ENCODE measurements around the gene MAGED2. TPM values are rescaled to one million over a fixed set of nuclear protein-coding genes. Genes with fewer than 3 reads are reported as not detected.

MAGED2 gene
- total and polyA plus RNA-seq, 9 of the 15 experiments (the other 6 are each of a cell fraction or from before 2014, with no cell fraction given): 19.7 to 49.1 (median 23.1) TPM

DNA sequence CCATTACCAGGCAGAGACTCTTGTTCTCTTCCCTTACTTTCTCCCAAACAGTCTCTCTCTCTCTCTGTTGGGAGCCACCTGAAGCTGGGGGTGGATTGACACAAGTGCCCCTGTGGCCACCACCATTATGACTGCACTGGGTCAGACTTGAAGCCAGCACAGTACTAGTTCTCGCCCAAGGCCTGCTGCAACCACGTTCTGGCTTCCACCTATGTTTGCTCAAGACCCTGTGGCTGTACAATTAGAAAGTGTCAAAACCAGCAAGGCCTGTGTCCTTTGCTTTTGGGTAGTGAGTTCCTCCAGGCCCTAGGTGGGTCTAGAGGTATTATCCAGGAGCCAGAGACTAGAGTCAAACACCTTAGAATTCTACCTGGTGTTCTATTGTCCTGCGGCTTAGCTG, 31.0 kb downstream of the MAGED2 start:
- Histone ChIP-seq H3K9me1 (ENCODE audit: control insufficient read depth, insufficient read depth, low read length) (no peaks in the 10 kb centered on the region), H3K79me2 (ENCODE audit: control insufficient read depth, insufficient read depth, low read length) (no peaks in the 10 kb centered on the region), H3K4me2 (ENCODE audit: insufficient read depth, low read length) (no peak overlapping the region), H3K9me3 (replicated peaks; ENCODE audit: control insufficient read depth, insufficient read depth, low read depth, low read length) (no peaks in the 10 kb centered on the region), H3K4me3 (no peak overlapping the region), H3K9ac (ENCODE audit: insufficient read depth in 1 of 2, low read depth in 2 of 2, low read length in 2 of 2) (no peak overlapping the region), H3K27ac (ENCODE audit: extremely low read depth, low read depth, low read length) (no peak overlapping the region), H3K4me1 (replicated peaks in 1 of 2; ENCODE audit: control insufficient read depth in 2 of 2, insufficient read depth in 2 of 2, low read length in 2 of 2) (no peaks in the 10 kb centered on the region), H3K27me3 (ENCODE audit: control insufficient read depth in 2 of 2, insufficient read depth in 2 of 2, low read length in 2 of 2) (no peaks in the 10 kb centered on the region), H3K36me3 (ENCODE audit: control insufficient read depth, insufficient read depth, low read length) (no peaks in the 10 kb centered on the region), H4K20me1 (replicated peaks; ENCODE audit: control insufficient read depth, insufficient read depth, low read length) (no peaks in the 10 kb centered on the region), H2AFZ (ENCODE audit: low read depth, low read length) (no peak overlapping the region)
- FAIRE-seq: no peak
- DNase-seq (ENCODE audit: extremely low read depth in 1 of 4, low spot score in 3 of 4): no peak
- in situ Hi-C loops (cut with MboI) (no loop called here), intact Hi-C loops (cut with micrococcal nuclease) (no loop called here)
- POLR2A ChIA-PET: interaction anchor here (0.5 kb wide), 1 partner anchor 162 kb away, joined by 3 read pairs; no protein-coding TSS in a partner anchor
- ATAC-seq: no peak
- BruUV-seq (replicated peaks): no TSS peak
- CTCF ChIA-PET (ENCODE audit: low intra/inter-chr PET ratio): no interaction called here
- 5% methylated on average over 3 of the region's 3 CpGs for WGBS (ENCODE audit: insufficient coverage, low coverage, missing lambda C conversion rate)
- TF ChIP-seq POU5F1 (IDR thresholded peaks at IDR 0.05; ENCODE audit: borderline replicate concordance, low read depth, low read length, partially characterized antibody) (no peak), ZNF766 (CRISPR knock-in tag; conservative IDR thresholded peaks at IDR 0.05) (no peak), XRCC3 (IDR thresholded peaks at IDR 0.05) (no peak), SIRT6 (IDR thresholded peaks at IDR 0.05; ENCODE audit: low read depth, low read length) (no peak), PRPF4 (IDR thresholded peaks at IDR 0.05; ENCODE audit: insufficient read depth, low read depth, low read length, poor library complexity, severe bottlenecking) (no peak), RBFOX2 (IDR thresholded peaks at IDR 0.05; ENCODE audit: low read depth, low read length) (no peak), WHSC1 (IDR thresholded peaks at IDR 0.05; ENCODE audit: low read length) (no peak), JUNB (CRISPR knock-in tag; conservative IDR thresholded peaks at IDR 0.05) (no peak), CREBBP (IDR thresholded peaks at IDR 0.05; ENCODE audit: low read depth, low read length) (no peak), ZNF431 (CRISPR knock-in tag; IDR thresholded peaks at IDR 0.05) (no peak), BRF1 (IDR thresholded peaks at IDR 0.05; ENCODE audit: borderline replicate concordance, extremely low read depth, insufficient read length) (no peak)
- TF ChIP-seq, protein P1, sequence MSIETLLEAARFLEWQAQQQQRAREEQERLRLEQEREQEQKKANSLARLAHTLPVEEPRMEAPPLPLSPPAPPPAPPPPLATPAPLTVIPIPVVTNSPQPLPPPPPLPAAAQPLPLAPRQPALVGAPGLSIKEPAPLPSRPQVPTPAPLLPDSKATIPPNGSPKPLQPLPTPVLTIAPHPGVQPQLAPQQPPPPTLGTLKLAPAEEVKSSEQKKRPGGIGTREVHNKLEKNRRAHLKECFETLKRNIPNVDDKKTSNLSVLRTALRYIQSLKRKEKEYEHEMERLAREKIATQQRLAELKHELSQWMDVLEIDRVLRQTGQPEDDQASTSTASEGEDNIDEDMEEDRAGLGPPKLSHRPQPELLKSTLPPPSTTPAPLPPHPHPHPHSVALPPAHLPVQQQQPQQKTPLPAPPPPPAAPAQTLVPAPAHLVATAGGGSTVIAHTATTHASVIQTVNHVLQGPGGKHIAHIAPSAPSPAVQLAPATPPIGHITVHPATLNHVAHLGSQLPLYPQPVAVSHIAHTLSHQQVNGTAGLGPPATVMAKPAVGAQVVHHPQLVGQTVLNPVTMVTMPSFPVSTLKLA (conservative IDR thresholded peaks at IDR 0.05): no peak
- TF ChIP-seq, protein P2, sequence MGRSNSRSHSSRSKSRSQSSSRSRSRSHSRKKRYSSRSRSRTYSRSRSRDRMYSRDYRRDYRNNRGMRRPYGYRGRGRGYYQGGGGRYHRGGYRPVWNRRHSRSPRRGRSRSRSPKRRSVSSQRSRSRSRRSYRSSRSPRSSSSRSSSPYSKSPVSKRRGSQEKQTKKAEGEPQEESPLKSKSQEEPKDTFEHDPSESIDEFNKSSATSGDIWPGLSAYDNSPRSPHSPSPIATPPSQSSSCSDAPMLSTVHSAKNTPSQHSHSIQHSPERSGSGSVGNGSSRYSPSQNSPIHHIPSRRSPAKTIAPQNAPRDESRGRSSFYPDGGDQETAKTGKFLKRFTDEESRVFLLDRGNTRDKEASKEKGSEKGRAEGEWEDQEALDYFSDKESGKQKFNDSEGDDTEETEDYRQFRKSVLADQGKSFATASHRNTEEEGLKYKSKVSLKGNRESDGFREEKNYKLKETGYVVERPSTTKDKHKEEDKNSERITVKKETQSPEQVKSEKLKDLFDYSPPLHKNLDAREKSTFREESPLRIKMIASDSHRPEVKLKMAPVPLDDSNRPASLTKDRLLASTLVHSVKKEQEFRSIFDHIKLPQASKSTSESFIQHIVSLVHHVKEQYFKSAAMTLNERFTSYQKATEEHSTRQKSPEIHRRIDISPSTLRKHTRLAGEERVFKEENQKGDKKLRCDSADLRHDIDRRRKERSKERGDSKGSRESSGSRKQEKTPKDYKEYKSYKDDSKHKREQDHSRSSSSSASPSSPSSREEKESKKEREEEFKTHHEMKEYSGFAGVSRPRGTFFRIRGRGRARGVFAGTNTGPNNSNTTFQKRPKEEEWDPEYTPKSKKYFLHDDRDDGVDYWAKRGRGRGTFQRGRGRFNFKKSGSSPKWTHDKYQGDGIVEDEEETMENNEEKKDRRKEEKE (IDR thresholded peaks at IDR 0.05; ENCODE audit: borderline replicate concordance in 1 of 2, control insufficient read depth in 1 of 2, low read depth in 2 of 2, low read length in 1 of 2): no peak
- TF ChIP-seq, protein P3, sequence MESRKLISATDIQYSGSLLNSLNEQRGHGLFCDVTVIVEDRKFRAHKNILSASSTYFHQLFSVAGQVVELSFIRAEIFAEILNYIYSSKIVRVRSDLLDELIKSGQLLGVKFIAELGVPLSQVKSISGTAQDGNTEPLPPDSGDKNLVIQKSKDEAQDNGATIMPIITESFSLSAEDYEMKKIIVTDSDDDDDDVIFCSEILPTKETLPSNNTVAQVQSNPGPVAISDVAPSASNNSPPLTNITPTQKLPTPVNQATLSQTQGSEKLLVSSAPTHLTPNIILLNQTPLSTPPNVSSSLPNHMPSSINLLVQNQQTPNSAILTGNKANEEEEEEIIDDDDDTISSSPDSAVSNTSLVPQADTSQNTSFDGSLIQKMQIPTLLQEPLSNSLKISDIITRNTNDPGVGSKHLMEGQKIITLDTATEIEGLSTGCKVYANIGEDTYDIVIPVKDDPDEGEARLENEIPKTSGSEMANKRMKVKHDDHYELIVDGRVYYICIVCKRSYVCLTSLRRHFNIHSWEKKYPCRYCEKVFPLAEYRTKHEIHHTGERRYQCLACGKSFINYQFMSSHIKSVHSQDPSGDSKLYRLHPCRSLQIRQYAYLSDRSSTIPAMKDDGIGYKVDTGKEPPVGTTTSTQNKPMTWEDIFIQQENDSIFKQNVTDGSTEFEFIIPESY (CRISPR knock-in tag; IDR thresholded peaks at IDR 0.05): no peak
- TF ChIP-seq, protein P4, sequence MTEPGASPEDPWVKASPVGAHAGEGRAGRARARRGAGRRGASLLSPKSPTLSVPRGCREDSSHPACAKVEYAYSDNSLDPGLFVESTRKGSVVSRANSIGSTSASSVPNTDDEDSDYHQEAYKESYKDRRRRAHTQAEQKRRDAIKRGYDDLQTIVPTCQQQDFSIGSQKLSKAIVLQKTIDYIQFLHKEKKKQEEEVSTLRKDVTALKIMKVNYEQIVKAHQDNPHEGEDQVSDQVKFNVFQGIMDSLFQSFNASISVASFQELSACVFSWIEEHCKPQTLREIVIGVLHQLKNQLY (CRISPR knock-in tag; conservative IDR thresholded peaks at IDR 0.05): no peak

Measured in K562 (cell line).